HG03378 (cell line): Measurements from ENCODE around the gene MRPL28.
"Not testable (repeated sequence)": the region's sequence is repeated elsewhere in the genome, so short reads cannot be mapped to it uniquely, and the experiment has no call there.

ENCODE experiments used
- ATAC-seq: cut with Tn5 transposase; IDR thresholded peaks from one replicate; pipeline ENCODE4 v1.9.1; 2021; ENCODE audit warnings: mild to moderate bottlenecking, moderate library complexity; ENCODE audit not compliant: unreplicated experiment

MRPL28 gene

DNA sequence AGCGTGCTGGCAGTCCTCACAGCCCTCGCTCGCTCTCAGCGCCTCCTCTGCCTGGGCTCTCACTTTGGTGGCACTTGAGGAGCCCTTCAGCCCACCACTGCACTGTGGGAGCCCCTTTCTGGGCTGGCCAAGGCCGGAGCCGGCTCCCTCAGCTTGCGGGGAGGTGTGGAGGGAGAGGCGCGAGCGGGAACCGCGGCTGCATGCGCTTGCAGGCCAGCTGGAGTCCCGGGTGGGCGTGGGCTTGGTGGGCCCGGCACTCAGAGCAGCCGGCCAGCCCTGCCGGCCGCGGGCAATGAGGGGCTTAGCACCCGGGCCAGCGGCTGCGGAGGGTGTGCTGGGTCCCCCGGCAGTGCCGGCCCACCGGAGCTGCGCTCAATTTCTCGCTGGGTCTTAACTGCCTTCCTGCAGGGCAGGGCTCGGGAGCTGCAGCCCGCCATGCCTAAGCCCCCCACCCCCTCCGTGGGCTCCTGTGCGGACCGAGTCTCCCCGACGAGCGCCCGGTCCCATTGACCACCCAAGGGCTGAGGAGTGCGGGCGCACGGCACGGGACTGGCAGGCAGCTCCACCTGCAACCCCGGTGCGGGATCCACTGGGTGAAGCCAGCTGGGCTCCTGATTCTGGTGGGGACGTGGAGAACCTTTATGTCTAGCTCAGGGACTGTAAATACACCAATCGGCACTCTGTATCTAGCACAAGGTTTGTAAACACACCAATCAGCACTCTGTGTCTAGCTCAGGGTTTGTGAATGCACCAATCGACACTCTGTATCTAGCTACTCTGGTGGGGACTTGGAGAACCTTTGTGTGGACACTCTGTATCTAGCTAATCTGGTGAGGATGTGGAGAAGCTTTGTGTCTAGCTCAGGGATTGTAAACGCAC, 29.0 kb downstream of the MRPL28 start:
- not testable (repeated sequence) for ATAC-seq

DNA sequence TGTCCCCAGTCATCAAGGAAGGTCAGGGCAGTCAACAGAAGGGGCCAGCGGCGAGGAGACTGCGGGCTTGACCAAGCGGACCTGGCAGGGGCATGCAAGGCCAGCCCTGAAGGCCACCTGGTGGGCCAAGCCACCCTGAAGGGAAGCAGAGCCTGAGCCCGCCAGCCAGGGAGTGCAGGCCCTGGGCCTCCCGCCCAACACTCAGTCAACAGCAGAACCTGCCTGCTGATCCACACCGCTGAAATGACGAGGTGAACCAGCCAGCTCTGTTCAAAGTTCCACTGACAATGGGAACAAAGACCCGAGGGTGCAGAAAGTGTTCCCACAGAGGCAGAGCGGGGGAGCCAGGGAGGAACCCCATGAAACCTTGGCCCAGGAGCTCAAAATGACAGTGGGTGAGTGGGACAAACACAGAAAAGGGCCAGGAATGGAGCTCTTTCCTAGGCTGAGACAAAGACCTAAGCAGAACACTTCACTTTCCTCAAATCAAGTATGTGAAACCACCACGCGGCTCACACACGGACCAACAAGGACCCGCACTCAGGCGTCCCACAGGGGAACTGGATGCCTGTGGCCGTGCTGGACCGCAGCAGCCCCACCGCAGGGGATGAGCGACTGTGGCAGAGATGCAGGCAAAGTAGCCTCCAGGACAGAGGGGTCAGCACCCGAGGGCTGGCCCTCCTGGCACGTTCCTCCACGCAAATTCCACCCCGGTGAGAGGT, 29.8 kb downstream of the MRPL28 start:
- ATAC-seq, result no peak

DNA sequence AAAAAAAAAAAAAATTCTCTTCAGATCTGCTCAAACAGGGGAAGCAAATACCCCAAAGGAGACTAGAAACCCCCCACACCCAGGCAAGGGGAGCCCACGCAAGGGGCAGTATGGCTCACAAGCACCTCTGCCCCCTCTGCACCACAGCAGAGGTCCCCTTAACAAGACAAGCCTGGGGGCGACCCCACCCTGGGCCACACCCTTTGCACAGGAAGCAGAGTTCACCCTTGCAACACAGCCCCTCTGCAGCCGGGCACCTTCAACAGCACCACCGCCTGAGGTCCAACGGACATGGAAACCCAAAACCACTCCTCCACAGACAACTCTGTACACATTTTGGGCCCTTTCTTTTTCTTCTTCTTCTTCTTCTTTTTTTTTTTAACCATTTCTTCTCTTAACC, 30.7 kb downstream of the MRPL28 start:
- no peak for ATAC-seq

DNA sequence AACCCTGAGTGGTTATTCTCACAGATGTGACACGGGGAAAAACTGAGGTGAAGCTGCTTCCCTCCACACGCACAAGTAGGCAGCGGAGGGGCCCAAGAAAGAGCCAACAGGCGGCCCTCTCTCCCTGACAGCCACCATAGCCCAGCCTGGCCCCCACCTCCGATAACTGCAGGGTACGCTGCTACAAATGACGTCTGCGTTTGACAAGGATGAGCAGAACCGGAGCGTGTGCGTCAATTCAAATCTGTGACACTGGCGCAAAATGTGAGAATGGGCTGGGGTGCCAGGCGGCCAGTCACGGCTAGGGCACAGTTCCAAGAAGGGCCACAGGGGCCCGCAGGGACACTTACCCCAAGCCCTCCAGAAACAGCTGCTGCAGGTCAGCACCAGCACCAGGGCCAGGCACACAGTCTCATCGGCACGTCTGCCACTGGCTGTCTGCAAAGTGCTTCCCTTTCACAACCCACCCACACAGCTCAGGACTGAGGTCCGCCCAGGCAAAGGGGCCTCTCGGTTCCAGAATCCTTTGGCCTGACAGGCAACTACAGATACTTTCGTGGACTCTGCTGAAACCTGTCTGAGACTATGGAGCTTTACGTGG, 32.3 kb downstream of the MRPL28 start:
- no peak for ATAC-seq

DNA sequence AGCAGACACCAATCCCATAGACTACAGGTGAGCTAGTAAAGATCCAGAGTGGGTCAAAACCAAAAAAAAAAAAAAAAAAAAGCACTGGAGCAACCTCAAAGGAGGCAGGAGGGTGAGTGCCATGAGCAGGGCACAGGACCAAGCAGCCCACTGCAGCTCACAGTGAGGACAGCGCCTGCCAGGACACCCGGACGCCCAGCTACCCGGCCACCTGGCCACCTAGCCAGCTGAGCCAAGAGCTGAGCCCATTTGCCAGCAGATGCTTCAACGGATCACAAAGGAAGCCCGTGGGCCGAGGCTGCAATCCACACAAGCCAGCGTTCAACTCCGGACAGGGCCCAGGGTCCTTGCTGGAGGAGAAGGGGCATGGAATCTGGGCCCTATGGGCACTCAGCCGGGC, 32.9 kb downstream of the MRPL28 start:
- ATAC-seq, result no peak

DNA sequence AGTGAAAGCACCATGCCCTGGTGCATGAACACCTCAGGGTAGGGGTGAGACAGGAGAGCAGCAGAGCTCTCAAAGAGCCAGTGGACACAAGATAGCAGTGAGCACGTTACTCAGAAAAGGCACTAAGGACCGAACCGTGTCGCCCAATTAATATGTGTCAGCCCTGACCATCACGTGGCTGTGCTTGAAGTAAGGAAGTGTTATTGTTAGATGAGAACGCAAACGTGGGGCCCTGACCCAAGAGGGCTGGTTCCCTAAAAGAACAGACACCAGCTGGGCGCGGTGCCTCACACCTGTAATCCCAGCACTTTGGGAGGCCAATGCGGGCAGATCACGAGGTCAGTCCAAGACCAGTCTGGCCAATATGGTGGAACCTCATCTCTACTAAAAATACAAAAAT, 34.1 kb downstream of the MRPL28 start:
- no peak for ATAC-seq

DNA sequence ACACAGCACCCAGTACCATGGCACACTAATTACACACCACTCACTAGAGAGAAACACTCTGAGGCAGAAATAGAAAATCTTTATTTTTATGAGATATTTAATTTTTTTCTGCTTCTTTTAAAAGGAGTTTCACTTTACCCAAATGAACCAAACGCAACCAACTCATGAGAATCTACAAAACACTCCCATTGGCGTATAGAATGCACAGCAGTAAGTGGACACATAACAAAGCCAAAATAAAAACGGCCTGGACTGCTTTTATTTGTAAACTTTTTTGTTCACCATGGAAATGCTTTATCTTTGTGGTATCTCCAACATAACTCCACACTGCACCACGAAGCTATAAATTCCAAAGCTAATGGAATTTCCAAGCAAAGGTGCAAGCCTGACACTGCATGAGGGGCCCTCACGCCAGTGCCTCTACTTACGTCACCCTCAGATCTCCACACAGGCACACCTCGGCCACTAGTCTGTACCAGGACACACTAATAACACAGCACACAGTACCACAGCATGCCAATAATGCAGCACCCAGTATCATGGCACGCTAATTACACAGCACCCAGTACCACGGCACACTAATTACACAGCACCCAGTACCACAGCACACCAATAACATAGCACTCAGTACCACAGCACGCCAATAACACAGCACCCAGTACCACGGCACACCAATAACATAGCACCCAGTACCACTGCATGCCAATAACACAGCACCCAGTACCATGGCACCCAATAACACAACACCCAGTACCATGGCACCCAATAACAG, 35.3 kb downstream of the MRPL28 start:
- not testable (repeated sequence) for ATAC-seq

DNA sequence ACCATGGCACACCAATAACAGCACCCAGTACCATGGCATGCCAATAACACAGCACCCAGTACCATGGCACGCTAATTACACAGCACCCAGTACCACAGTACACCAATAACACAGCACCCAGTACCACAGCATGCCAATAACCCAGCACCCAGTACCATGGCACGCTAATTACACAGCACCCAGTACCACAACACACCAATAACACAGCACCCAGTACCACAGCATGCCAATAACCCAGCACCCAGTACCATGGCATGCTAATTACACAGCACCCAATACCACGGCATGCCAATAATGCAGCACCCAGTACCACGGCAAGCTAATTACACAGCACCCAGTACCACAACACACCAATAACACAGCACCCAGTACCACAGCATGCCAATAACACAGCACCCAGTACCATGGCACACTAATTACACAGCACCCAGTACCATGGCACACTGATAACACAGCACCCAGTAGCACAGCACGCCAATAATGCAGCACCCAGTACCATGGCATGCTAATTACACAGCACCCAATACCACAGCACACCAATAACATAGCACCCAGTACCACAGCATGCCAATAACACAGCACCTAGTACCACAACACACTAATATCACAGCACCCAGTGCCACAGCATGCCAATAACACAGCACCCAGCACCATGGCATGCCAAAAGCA, 36.0 kb downstream of the MRPL28 start:
- ATAC-seq, result not testable (repeated sequence)

DNA sequence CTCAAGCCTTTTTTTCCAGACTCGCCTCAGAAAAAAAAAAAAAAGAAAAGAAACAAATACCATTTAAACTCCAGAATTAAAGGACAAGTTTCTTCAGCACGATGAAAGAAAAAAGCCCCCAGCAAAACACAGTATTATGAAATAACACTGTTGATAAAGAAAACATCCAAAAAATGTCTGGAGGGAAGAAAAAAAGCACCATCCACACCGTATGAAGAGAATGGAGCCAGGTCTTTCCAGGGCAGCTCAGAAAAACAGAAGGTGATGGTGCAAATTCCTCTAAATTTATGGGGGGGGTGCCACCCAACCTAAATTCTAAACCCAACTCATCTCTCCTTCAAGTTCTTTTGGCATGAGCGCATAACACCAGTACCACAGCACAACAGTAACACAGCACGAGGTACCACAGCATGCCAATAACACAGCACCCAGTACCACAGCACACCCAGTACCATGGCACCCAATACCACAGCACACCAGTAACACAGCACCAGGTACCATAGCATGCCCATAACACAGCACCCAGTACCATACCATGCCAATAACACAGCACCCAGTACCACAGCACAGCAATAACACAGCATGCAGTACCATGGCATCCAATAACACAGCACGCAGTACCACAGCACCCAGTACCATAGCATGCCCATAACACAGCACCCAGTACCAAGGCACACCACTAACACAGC, 36.8 kb downstream of the MRPL28 start:
- ATAC-seq, result no peak

DNA sequence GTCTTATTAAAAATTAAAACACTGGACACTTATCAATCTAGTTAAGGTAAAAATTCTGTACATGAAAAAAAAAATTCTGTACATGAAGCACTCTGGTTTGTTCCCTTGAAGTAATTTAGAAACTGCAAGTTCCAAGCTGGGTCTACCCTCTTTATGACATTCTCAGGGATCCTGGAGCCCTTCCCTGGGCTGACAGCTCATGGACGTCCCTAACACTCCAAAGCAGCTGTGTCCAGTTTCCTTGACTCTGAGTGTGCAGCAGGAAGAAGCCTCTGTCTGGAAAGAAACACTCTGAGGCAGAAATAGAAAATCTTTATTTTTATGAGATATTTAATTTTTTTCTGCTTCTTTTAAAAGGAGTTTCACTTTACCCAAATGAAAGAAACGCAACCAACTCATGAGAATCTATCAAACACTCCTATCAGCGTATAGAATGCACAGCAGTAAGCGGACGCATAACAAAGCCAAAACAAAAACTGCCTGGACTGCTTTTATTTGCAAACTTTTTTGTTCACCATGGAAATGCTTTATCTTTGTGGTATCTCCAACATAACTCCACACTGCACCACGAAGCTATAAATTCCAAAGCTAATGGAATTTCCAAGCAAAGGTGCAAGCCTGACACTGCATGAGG, 39.0 kb downstream of the MRPL28 start:
- not testable (repeated sequence) for ATAC-seq

DNA sequence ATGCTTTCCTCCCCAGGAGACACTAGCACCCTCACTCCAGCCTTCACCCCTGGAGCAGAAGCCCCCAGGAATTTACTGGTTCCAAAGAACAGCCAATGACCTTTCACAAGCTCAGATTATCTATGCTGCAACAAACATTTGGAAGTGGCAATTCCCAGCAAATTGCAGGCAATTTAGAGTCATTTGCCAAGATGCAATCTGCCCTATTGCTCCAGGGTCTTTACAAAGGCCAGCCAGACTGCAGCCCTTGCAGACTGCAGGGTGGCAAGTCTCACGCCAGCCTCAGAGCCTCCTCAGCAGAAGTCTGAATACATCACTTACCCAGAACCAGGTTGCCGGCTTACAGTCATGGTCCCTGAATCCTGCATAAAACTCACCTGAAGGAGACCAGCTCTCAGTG, 39.6 kb downstream of the MRPL28 start:
- no peak for ATAC-seq

DNA sequence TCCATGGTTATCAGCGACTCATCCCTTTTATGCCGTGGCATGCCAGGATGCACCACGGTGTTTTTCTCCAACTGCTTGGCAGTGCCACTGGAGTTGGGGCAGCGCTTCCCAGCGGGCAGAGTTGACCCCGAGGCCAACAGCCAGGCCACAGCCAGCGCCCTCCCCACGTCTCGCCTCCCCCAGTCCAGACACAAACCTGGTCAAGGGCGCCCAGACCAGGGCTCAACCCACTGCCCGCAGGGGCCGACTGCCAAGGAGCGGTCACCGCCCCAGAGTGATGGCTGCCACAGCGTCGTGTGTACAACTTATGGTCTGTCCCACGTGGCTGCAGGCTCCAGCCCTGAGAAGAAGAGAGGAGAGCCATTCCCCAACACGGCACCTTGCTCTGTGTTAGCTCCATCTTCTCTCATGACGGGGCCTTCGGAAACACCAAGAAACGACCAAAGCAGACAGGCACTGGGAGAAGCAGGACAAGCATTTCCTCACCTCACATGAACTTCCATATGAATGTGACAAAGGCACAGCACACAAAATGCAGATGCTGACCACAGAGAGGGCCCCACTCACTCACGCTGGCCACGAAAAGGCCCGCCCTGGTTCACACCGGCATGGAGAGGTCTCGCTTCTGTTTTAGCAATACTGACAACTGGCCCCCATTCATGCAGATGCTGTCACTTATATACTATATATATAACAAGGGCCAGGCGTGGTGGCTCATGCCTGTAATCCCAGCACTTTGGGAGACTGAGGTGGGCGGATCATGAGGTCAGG, 44.8 kb downstream of the MRPL28 start:
- ATAC-seq, result no peak

DNA sequence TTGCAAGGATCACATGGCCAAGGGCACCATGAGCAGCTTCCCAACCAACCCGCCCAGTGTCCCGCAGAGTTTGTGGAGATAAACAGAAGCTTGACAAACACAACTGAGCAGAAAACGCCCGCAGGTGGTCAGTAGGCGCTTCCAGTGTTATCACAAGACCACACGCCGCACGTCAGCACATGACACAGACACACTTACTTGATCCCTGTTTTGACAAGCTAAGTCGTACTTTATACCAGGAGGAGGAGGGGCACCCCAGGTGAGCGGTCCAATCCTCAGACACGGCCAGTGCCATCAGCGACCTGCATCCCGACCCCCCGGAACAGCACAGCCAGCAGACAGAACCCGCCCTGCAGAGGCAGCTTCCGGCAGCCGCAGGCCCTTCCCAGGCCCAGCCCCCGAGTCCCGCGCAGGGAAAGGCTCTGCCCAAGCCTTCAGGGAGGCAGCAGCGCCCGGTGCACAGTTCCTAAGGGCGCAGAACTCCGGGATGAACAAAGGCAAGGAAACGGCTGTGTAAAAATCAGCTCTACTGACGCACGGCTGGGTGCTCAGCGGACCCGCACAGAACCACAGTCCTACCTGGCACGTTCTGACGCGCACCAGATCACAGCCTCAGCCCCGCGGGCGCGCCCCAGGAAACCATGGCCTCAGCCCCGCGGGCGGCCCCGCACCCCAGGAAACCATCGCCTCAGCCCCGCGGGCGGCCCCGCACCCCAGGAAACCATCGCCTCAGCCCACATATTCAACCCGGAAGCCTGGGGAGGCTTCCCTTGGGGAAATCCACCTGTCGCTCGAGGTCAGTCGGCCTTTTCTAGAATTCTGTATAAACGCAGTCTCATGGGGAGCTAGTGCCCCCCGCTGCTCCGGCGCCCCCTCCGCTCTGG, 45.6 kb downstream of the MRPL28 start:
- ATAC-seq, result no peak

DNA sequence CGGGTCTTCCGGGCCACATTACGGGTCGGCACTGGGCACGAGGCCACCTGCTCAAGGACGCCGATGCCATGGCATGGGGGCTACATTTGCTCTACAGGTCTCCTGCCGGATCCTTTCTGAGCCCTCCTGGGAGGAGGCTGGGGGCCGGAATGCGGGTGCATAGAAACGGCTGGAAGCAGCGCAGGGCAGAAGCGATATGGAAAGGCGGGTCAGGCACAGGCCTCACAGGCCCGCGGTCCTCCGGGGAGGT, 46.2 kb downstream of the MRPL28 start:
- no peak for ATAC-seq

DNA sequence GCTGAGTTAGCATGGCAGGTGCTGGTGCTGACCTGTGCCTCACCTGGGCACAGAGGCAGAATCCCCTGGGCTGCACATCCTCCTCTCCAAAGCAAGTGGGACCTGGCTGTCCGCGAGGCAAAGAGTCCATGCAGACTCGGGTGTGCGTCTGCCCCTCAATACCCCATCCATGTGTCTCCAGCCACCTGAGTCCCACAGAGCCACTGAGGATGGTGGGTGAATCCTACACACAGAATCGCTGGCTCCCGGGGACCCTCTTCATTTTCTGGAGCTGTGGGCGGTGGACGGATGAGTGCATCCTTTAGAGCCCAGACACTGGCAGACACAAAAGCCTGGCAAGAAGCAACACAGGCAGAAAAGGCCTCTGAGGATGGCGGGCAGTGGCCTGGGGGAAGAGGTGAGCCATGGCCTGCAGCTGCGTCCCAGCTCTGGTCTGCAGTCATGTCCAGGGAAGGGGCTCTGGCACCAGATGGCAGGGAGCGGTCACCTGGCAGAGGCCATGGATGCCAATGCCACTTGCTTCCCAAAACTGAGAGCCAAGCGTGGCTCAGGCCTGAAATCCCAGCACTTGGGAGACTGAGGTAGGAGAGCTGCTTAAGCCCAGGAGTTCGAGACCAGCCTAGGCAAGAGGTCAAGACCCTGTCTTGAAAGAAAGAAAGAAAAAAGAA, 47.7 kb downstream of the MRPL28 start:
- ATAC-seq, result no peak

DNA sequence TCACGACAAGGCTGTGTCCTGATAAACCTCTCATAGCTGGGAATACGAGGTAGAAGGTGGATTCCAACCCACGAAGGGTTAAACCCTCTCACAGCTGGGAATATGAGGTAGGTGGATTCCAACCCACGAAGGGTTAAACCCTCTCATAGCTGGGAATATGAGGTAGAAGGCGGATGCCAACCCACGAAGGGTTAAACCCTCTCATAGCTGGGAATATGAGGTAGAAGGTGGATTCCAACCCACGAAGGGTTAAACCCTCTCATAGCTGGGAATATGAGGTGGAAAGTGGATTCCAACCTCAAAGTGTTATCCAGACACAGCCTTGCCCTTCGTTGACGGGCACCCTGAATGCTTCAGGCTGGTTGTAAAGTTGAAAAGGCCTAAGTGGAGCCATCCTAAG, 48.8 kb downstream of the MRPL28 start:
- no peak for ATAC-seq

DNA sequence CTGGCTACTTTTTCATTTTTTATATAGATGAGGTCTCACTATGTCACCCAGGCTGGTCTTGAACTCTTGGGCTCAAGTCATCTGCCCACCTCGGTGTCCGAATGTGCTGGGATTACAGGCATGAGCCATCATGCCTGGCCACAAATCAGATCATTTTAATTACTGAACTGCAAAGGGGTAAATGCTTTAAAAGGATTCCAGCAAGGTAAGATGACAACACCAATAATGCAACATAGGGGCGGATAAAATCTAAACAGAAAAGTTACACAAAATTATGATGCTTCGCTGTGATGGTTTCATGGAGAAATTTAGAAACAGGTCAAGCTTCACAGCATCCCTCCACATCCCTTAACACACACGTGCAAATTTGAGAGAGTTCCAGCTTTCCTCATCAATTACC, 50.1 kb downstream of the MRPL28 start:
- no peak for ATAC-seq

DNA sequence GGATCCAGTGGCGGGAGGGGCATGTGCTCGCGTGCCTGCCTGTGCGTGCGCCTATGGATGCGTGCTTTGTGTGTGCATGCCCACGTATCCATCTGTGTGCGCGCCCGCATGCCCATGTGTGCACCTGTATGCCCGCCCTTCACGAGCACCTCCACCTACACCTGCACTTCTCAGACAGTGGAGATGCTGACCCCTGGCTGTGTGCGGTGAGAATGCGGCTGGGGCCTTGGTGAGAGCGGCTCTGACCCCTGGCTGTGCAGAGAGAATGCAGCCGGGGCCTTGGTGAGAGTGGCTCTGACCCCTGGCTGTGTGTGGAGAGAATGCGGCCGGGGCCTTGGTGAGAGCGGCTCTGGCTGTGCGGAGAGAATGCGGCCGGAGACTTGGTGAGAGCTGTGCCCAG, 51.7 kb downstream of the MRPL28 start:
- ATAC-seq, result no peak
